Body of pancreas (tissue), 4 donors: ENCODE data around the gene FAM43B. TPM values are rescaled to one million over a fixed set of nuclear protein-coding genes. Genes with fewer than 3 reads are reported as not detected.

ENCODE experiments used
- ATAC-seq: fragments of 150-250 bp; one replicate; pipeline ENCODE4 v1.9.1; 2016
- DNase-seq, 4 donors: peaks; one replicate each; pipeline ENCODE4 v3.0.0-alpha.2; 2019
- H3K27ac ChIP-seq, 4 donors: fragments of 200-600 bp; sonication (generic); 1 replicate in 3 of 4; 2 replicates in 1 of 4; pipeline versions ENCODE4 v1.5.1 to v1.6.1; 2016 to 2019; ENCODE audit warnings: mild to moderate bottlenecking in 1 of 4, mixed read lengths in 1 of 4, moderate library complexity in 1 of 4
- H3K27me3 ChIP-seq, 2 donors: fragments of 200-600 bp; sonication (generic); one replicate each; pipeline ENCODE4 v1.6.0; 2016; ENCODE audit warnings: mild to moderate bottlenecking in 1 of 2
- H3K36me3 ChIP-seq, 2 donors: fragments of 200-600 bp; sonication (generic); replicated peaks in 1 of 2; 2 replicates each; pipeline ENCODE4 v1.5.1; 2016; ENCODE audit warnings: low read depth in 2 of 2; ENCODE audit not compliant: insufficient read depth in 1 of 2
- H3K4me1 ChIP-seq: fragments of 200-600 bp; sonication (generic); one replicate; pipeline ENCODE4 v1.6.0; 2016
- H3K4me3 ChIP-seq, 2 donors: fragments of 200-600 bp; sonication (generic); 1 replicate in 1 of 2; 2 replicates in 1 of 2; pipeline ENCODE4 v1.5.1; 2016 to 2019
- H3K9me3 ChIP-seq, 3 donors: fragments of 200-600 bp; sonication (generic); 1 replicate in 2 of 3; 2 replicates in 1 of 3; pipeline ENCODE4 v1.5.1; 2016
- POLR2A ChIP-seq, 3 donors: fragments of 450-650 bp; IDR thresholded peaks; one replicate each; pipeline ENCODE4 v1.6.1; 2016; ENCODE audit warnings: antibody characterized with exemption in 3 of 3, mild to moderate bottlenecking in 2 of 3
- WGBS, 2 donors: methylation state at CpG; one replicate each; pipeline ENCODE4 v1.1.5; 2017; 5-methylcytosine and 5-hydroxymethylcytosine counted together
- intact Hi-C: fragments of 100-400 bp; cut with DNase I; formaldehyde crosslinking; loops from one replicate; pipeline ENCODE4 v1.15.1; 2023
- total RNA-seq, 2 donors: library from RNA; depleted of rRNA; stranded (reverse); fragments of >200 nt; gene quantifications; one replicate each; pipeline ENCODE4 v1.1.0, GENCODE V29; 2016
- TF ChIP-seq, protein P1 (sequence below), 7 experiments: fragments of 450-650 bp in 4 of 7; fragments of 200-600 bp in 3 of 7; sonication (generic) in 3 of 7; IDR thresholded peaks; one replicate each; pipeline ENCODE4 v1.5.1; 2016 to 2019; ENCODE audit warnings: antibody characterized with exemption in 7 of 7

The FAM43B gene
- total RNA-seq, 2 donors from 2014 or later, result 0.26 to 3.6 TPM

GRCh38 chr1:20546637-20547036 lies 5.7 kb upstream of the FAM43B start:
- H3K27ac ChIP-seq, result no peak overlapping the region
- ATAC-seq (no peak), DNase-seq (no peak)
- TF ChIP-seq POLR2A (IDR thresholded peaks at IDR 0.05), result no peak
- TF ChIP-seq, protein P1, sequence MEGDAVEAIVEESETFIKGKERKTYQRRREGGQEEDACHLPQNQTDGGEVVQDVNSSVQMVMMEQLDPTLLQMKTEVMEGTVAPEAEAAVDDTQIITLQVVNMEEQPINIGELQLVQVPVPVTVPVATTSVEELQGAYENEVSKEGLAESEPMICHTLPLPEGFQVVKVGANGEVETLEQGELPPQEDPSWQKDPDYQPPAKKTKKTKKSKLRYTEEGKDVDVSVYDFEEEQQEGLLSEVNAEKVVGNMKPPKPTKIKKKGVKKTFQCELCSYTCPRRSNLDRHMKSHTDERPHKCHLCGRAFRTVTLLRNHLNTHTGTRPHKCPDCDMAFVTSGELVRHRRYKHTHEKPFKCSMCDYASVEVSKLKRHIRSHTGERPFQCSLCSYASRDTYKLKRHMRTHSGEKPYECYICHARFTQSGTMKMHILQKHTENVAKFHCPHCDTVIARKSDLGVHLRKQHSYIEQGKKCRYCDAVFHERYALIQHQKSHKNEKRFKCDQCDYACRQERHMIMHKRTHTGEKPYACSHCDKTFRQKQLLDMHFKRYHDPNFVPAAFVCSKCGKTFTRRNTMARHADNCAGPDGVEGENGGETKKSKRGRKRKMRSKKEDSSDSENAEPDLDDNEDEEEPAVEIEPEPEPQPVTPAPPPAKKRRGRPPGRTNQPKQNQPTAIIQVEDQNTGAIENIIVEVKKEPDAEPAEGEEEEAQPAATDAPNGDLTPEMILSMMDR (IDR thresholded peaks at IDR 0.05), result no peak
- H3K4me3 ChIP-seq, result no peak overlapping the region
- intact Hi-C loops, result no loop called here
- H3K27me3 ChIP-seq, result no peaks in the 10 kb centered on the region
- WGBS, 2 donors, result 79 to 82% methylated on average over 3 of the region's 3 CpGs
- no peaks in the 10 kb centered on the region for H3K36me3 ChIP-seq
- no peaks in the 10 kb centered on the region for H3K9me3 ChIP-seq
- H3K4me1 ChIP-seq, result no peaks in the 10 kb centered on the region

GRCh38 chr1:20551161-20551560 lies 1.2 kb upstream of the FAM43B start:
- Histone ChIP-seq H3K27ac (no peak overlapping the region), H3K9me3 (no peaks in the 10 kb centered on the region), H3K36me3 (no peaks in the 10 kb centered on the region), H3K4me1 (peaks cover 21% of the 10 kb centered on the region), H3K27me3 (peaks cover 0 to 12% of the 10 kb centered on the region in 2 donors), H3K4me3 (no peak overlapping the region)
- DNase-seq (peak in 1 of 4 donors; percentile 17), ATAC-seq (no peak)
- TF ChIP-seq, protein P1 (IDR thresholded peaks at IDR 0.05), result no peak
- no peak for TF ChIP-seq POLR2A (IDR thresholded peaks at IDR 0.05)
- WGBS, 2 donors, result 16 to 77% methylated on average over 3 of the region's 3 CpGs
- intact Hi-C loops, result no loop called here

- Histone ChIP-seq H3K27ac (no peak overlapping the region), H3K4me1 (peaks cover 21% of the 10 kb centered on the region), H3K4me3 (no peak overlapping the region), H3K9me3 (no peaks in the 10 kb centered on the region), H3K36me3 (no peaks in the 10 kb centered on the region), H3K27me3 (peaks cover 0 to 12% of the 10 kb centered on the region in 2 donors)
- intact Hi-C loops, result no loop called here
- TF ChIP-seq, protein P1 (IDR thresholded peaks at IDR 0.05), result no peak
- no peak for TF ChIP-seq POLR2A (IDR thresholded peaks at IDR 0.05)
- ATAC-seq (no peak), DNase-seq (no peak)
- WGBS, 2 donors, result 2 to 4% methylated on average over 20 to 82 of the region's 82 CpGs
These were observed 514 bp downstream of the FAM43B start for GRCh38 chr1:20552728-20553445.

DNA sequence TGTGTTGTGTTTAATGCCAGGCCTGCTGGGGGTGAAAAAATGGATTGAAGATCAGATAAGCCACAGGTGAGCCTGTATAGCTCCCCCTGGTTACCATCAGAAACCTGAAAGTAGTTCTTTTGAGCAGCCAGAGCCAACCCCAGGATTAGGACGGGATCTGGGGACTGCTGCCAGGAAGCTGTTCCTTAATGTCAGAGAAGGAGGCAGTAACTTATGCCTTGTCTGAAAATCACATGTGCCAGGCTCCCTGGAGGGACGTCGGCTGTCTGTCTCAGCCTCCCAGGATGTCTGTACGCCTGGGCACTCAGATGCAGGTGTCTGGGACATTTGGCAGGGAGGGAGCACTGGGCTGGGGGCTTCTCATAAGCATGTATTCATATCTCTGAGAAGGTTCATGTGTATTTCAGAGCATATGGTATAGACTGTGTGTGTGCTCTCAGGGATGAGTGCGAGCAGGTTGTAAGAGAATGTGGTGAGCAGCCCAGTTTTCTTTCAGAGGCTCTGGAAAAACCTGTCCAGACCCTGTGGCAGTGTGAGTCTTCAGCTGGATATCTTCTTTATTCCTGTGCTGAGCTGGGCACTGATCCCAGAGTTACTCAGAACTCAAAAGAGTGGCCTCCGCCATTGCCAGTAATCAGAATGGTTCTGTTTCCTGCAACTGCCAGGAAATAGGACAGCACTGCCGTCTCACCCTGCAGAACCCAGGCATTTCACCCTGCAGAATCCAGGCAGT lies 2.8 kb downstream of the FAM43B start:
- H3K27ac ChIP-seq, result no peak overlapping the region
- no peak for ATAC-seq

More for the DNA sequence above, 2.8 kb downstream of the FAM43B start:
- no peak for TF ChIP-seq POLR2A (IDR thresholded peaks at IDR 0.05)
- TF ChIP-seq, protein P1 (IDR thresholded peaks at IDR 0.05), result no peak
- no peak overlapping the region for H3K4me3 ChIP-seq
- WGBS, 2 donors, result 44 to 45% methylated on average over 7 of the region's 7 CpGs
- no peak for DNase-seq
- H3K9me3 ChIP-seq, result no peaks in the 10 kb centered on the region
- peaks cover 21% of the 10 kb centered on the region for H3K4me1 ChIP-seq
- H3K36me3 ChIP-seq, result no peaks in the 10 kb centered on the region
- intact Hi-C loops, result no loop called here
- H3K27me3 ChIP-seq, result peaks cover 0 to 12% of the 10 kb centered on the region in 2 donors
